Stimulated activated CD8-positive, alpha-beta memory T cell treated with anti-CD3 and anti-CD28 coated beads, Interleukin-15, amount 100 ng/mL, for 4 hours (primary cell): ENCODE measurements around the gene FAM187B.

Experiments
- DNase-seq, 2 donors: peaks; one replicate each; pipeline ENCODE4 v3.0.0-alpha.2; 2020; ENCODE audit warnings: low read depth in 2 of 2

Gene FAM187B

DNA sequence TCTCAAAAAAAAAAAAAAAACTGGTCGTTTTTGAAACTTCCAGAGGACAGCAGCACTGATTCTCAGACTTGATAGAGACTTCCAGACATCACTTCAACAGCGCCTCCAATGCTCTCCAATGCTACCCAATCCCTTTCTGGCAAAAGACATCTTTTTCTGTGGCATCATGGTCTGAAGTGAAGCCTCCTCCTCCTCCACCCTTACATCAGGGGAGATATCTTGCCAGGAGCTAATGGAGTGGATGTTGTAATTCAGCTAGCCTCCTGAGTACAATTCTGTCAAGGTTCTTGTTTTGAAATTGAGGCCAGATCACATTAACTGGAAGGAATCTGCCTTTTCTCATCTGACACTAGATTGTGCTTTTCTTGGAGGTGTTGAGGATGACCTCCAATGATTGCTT lies 49.8 kb downstream of the FAM187B start:
- no peak for DNase-seq

DNA sequence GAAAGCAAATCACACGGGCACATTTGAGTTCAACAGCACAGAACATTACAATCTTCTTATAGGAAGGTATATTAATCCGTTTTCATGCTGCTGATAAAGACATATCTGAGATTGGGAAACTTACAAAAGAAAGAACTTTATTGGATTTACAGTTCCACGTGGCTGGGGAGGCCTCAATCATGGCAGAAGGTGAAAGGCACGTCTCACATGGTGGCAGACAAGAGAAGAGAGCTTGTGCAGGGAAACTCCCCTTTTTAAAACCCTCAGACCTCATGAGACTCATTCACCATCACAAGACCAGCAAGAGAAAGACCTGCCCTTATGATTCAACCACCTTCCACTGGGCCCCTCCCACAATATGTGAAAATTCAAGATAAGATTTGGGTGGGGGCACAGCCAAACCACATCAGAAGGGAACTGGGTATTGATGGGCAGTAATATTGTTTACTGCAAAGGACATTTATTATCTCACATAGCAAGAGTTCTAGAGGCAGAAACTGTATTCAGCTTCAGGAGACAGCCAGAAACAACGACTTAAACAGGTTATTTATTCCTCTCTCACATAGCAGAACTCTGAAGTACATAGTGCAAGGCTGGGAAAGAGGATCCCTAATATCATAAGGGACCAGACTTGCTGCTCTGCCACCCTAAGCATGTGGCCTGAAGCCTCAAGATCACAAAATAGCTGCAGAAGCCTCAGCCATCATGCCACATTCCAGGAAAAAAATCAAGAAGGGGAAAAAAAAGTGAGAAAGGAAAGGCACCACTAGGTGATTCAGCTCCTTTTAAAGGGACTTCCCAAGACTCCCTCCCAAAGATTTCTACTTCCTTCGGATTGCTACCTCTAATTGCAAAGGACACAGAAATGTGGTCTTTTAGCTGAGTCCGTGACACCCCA lies 50.9 kb downstream of the FAM187B start:
- DNase-seq, result no peak

DNA sequence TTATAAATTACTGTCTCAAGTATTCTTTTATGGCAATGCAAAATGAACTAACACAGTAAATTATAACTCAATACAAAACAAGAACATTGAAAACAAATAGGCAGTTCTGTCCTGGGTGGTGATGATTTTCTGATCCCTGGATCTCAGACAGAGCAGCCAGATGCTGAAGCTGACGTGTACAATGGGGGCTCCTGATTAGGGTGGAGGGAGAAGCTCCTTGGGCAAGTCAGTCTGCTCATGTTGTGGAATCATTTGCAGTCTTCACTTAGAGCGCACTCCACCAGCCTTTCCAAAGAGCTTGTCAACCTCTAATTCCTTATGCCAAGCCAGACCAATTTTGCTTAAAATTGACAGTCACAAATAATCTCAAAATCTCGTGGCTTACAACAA lies 52.4 kb downstream of the FAM187B start:
- no peak for DNase-seq
